Measurements from ENCODE around the gene SDC3.

GRCh38 chr1:30889511-30889910 is 19.0 kb downstream of the SDC3 start:
- TF ChIP-seq POLR2AphosphoS5 (IDR thresholded peaks at IDR 0.05) (no peak), CTCF (IDR thresholded peaks at IDR 0.05) (no peak), POLR2A (IDR thresholded peaks at IDR 0.05) (no peak)
